A549 (cell line): ENCODE results near the gene MBOAT2. TPM values are rescaled to one million over a fixed set of nuclear protein-coding genes. Genes with fewer than 3 reads are reported as not detected.

ENCODE experiments used
- ATAC-seq, 2 experiments: fragments of 200-7000 bp in 1 of 2; fragments of >200 bp in 1 of 2; cut with Nextera tagmentation in 1 of 2; cut with Tn5 transposase in 1 of 2; 3 replicates each; pipeline versions ENCODE4 v1.8.0 to v1.9.1; 2018 to 2020; ENCODE audit warnings: mild to moderate bottlenecking in 1 of 2, moderate library complexity in 1 of 2
- CTCF ChIA-PET: fragments of 300-600 bp; sonication (Branson Sonifier 250); formaldehyde crosslinking; extraction: SDS; loops from one replicate; lab custom pipeline; 2021; ENCODE audit warnings: antibody characterized with exemption, inconsistent platforms; lab: Yijun Ruan, JAX
- POLR2A ChIA-PET: fragments of 350-600 bp; formaldehyde crosslinking; extraction: SDS; loops from one replicate; lab custom pipeline; 2021; ENCODE audit warnings: antibody characterized with exemption, inconsistent platforms; lab: Yijun Ruan, JAX
- DNase-seq, 2 experiments: peaks; one replicate each; pipeline versions ENCODE4 v3.0.0 to v3.0.0-alpha.2; 2011 to 2016; ENCODE audit warnings: low read depth in 1 of 2, low spot score in 1 of 2
- FAIRE-seq: peaks from 2 replicates; lab custom pipeline; 2011; peaks lifted over from hg19 to GRCh38; lab: Jason Lieb, UNC
- H3K27ac ChIP-seq, 2 experiments: fragments of >200 bp; sonication (Bioruptor Twin); formaldehyde crosslinking; 3 replicates each; pipeline ENCODE4 v1.5.1; 2016 to 2017
- H3K4me1 ChIP-seq: fragments of >200 bp; sonication (Bioruptor Twin); formaldehyde crosslinking; 3 replicates; pipeline ENCODE4 v1.6.1; 2016
- H3K4me2 ChIP-seq: fragments of >200 bp; sonication (Bioruptor Twin); formaldehyde crosslinking; 3 replicates; pipeline ENCODE4 v1.6.1; 2016
- H3K4me3 ChIP-seq: fragments of >200 bp; sonication (Bioruptor Twin); formaldehyde crosslinking; 3 replicates; pipeline ENCODE4 v1.5.1; 2016
- H3K9me3 ChIP-seq: fragments of >200 bp; sonication (Bioruptor Twin); formaldehyde crosslinking; 3 replicates; pipeline ENCODE4 v1.6.1; 2016
- BHLHE40 ChIP-seq: IDR thresholded peaks from 2 replicates; pipeline ENCODE4 v1.6.1; 2012; ENCODE audit warnings: low read depth, low read length, inconsistent platforms
- CBX2 ChIP-seq: fragments of 200-600 bp; sonication (generic); IDR thresholded peaks from 2 replicates; pipeline ENCODE4 v1.6.1; 2016; ENCODE audit warnings: low read depth, mild to moderate bottlenecking, borderline replicate concordance
- CBX8 ChIP-seq: fragments of 200-600 bp; sonication (generic); IDR thresholded peaks from 2 replicates; pipeline ENCODE4 v1.6.1; 2016
- CEBPB ChIP-seq, 2 experiments: fragments of >200 bp in 1 of 2; sonication (Bioruptor Twin) in 1 of 2; formaldehyde crosslinking in 1 of 2; IDR thresholded peaks; 2 replicates each; pipeline ENCODE4 v1.6.1; 2012 to 2016
- CHD2 ChIP-seq: fragments of 150-350 bp; IDR thresholded peaks from 2 replicates; pipeline ENCODE4 v1.6.1; 2014; ENCODE audit warnings: low read length; ENCODE audit not compliant: partially characterized antibody
- ESRRA ChIP-seq: fragments of 150-350 bp; IDR thresholded peaks from 2 replicates; pipeline ENCODE4 v1.6.1; 2014; ENCODE audit warnings: mild to moderate bottlenecking, low read length, borderline replicate concordance
- FOSB ChIP-seq: fragments of 250-450 bp; sonication (Bioruptor Pico); IDR thresholded peaks from 2 replicates; pipeline ENCODE4 v1.5.0; 2020; ENCODE audit warnings: mild to moderate bottlenecking, moderate library complexity
- HDAC2 ChIP-seq: fragments of 200-600 bp; sonication (generic); IDR thresholded peaks from 2 replicates; pipeline ENCODE4 v1.6.1; 2016
- HOXA7 ChIP-seq: fragments of 250-450 bp; sonication (Bioruptor Pico); IDR thresholded peaks from 2 replicates; pipeline ENCODE4 v1.5.0; 2020; ENCODE audit warnings: mild to moderate bottlenecking, moderate library complexity
- HOXB5 ChIP-seq: fragments of 250-450 bp; sonication (Bioruptor Pico); IDR thresholded peaks from 2 replicates; pipeline ENCODE4 v1.5.0; 2020; ENCODE audit warnings: mild to moderate bottlenecking, moderate library complexity
- JUNB ChIP-seq: fragments of >200 bp; sonication (Bioruptor Twin); formaldehyde crosslinking; IDR thresholded peaks from 2 replicates; pipeline ENCODE4 v1.6.1; 2016
- KDM1A ChIP-seq: fragments of 200-600 bp; sonication (generic); IDR thresholded peaks from 2 replicates; pipeline ENCODE4 v1.6.1; 2016; ENCODE audit warnings: low read depth, mild to moderate bottlenecking
- NPAS2 ChIP-seq: fragments of 250-450 bp; sonication (Bioruptor Pico); IDR thresholded peaks from 2 replicates; pipeline ENCODE4 v1.8.0; 2022; ENCODE audit warnings: mild to moderate bottlenecking, moderate library complexity, borderline replicate concordance
- NR3C1 ChIP-seq: fragments of >200 bp; sonication (Bioruptor Twin); formaldehyde crosslinking; IDR thresholded peaks from 3 replicates; pipeline ENCODE4 v1.6.1; 2017
- POLR2A ChIP-seq: IDR thresholded peaks from 2 replicates; pipeline ENCODE4 v1.6.1; 2012; ENCODE audit warnings: mild to moderate bottlenecking, low read length
- RARB ChIP-seq: fragments of 250-450 bp; sonication (Bioruptor Pico); IDR thresholded peaks from 2 replicates; pipeline ENCODE4 v1.8.0; 2021; ENCODE audit warnings: mild to moderate bottlenecking, moderate library complexity
- RCOR1 ChIP-seq: fragments of 150-350 bp; IDR thresholded peaks from 2 replicates; pipeline ENCODE4 v1.6.1; 2014; ENCODE audit warnings: antibody characterized with exemption, low read length, low read depth
- SMC3 ChIP-seq: fragments of >200 bp; sonication (Bioruptor Twin); formaldehyde crosslinking; IDR thresholded peaks from 3 replicates; pipeline ENCODE4 v1.6.1; 2018; ENCODE audit warnings: inconsistent platforms
- TP53 ChIP-seq: fragments of 250-450 bp; sonication (Bioruptor Pico); IDR thresholded peaks from 2 replicates; pipeline ENCODE4 v1.5.0; 2021; ENCODE audit warnings: mild to moderate bottlenecking, moderate library complexity
- ZFP36 ChIP-seq: fragments of 450-650 bp; IDR thresholded peaks from 2 replicates; pipeline ENCODE4 v1.6.1; 2014; ENCODE audit warnings: borderline replicate concordance; ENCODE audit not compliant: partially characterized antibody
- ZNF302 ChIP-seq: fragments of 250-450 bp; sonication (Bioruptor Pico); IDR thresholded peaks from 2 replicates; pipeline ENCODE4 v1.9.0; 2021; ENCODE audit warnings: inconsistent platforms, mild to moderate bottlenecking, moderate library complexity
- WGBS: methylation state at CpG from one replicate; pipeline ENCODE4 v1.1.6; 2017; ENCODE audit errors: missing lambda C conversion rate; 5-methylcytosine and 5-hydroxymethylcytosine counted together
- polyA plus RNA-seq, 4 experiments: library from polyadenylated mRNA; depleted of rRNA in 3 of 4; stranded (reverse); fragments of >200 nt; fragmentation: RNase III in 1 of 4; extraction: RNeasy Plus Mini Kit Qiagen cat#74134 plus additional on column Dnase treatment in 1 of 4; gene quantifications; 2 replicates in 3 of 4; 3 replicates in 1 of 4; pipeline ENCODE4 v1.2.3, GENCODE V29; 2011 to 2017
- TF ChIP-seq, protein P1 (sequence below): fragments of 250-450 bp; sonication (Bioruptor Pico); IDR thresholded peaks from 2 replicates; pipeline ENCODE4 v1.5.0; 2021; ENCODE audit warnings: mild to moderate bottlenecking, moderate library complexity, borderline replicate concordance
- TF ChIP-seq, protein P2 (sequence below): fragments of 150-350 bp; IDR thresholded peaks from 2 replicates; pipeline ENCODE4 v1.6.1; 2014; ENCODE audit warnings: low read depth, mild to moderate bottlenecking, low read length
- TF ChIP-seq, protein P3 (sequence below): IDR thresholded peaks from 2 replicates; pipeline ENCODE4 v1.6.1; 2012; ENCODE audit warnings: low read depth, borderline replicate concordance
- TF ChIP-seq, protein P4 (sequence below): fragments of >200 bp; sonication (Bioruptor Twin); formaldehyde crosslinking; IDR thresholded peaks from 3 replicates; pipeline ENCODE4 v1.6.1; 2016
- TF ChIP-seq, protein P5 (sequence below): fragments of >200 bp; sonication (Bioruptor Twin); formaldehyde crosslinking; IDR thresholded peaks from 3 replicates; pipeline ENCODE4 v1.5.1; 2016

Gene MBOAT2
- polyA plus RNA-seq, 2 of the 4 experiments (the other 2 are of a cell fraction): 33.1 to 33.3 TPM

DNA sequence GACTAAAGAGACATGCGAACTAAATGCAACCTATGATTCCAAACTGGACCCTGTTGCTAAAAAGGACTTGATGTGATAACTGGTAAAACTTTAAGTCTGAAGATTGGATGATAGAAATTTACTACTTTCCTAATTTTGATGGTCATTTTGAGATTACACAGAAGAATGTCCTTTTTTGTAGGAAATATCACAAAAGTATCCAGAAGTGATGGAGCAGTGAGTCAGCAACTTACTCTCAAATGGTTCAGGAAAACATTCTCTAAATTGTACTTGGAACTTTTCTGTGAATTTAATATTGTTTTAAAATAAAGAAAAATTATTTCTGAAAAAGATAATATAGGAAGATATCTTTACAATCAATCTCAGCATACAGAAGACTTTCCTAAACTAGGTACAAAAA is 19.9 kb downstream of the MBOAT2 start:
- Histone ChIP-seq H3K4me1 (peaks cover 22% of the 10 kb centered on the region), H3K4me2 (peak overlapping the region; percentile 8; the same call in 2 of the 3 replicates), H3K4me3 (no peak overlapping the region), H3K9me3 (no peaks in the 10 kb centered on the region), H3K27ac (peak overlapping the region; percentile 1 to 42; a peak in 3 of 6 replicates)
- FAIRE-seq (peak; percentile 51), ATAC-seq (no peak), DNase-seq (no peak)
- ChIA-PET POLR2A (no interaction called here), CTCF (no interaction called here)
- WGBS: 93% methylated on average over 1 of the region's 1 CpG
- TF ChIP-seq HOXA7 (CRISPR knock-in tag) (no peak), ESRRA (no peak), ZNF302 (CRISPR knock-in tag) (no peak), CEBPB (IDR thresholded peaks at IDR 0.05) (no peak), POLR2A (no peak)
- TF ChIP-seq, all 56 proteins: peak for 0

DNA sequence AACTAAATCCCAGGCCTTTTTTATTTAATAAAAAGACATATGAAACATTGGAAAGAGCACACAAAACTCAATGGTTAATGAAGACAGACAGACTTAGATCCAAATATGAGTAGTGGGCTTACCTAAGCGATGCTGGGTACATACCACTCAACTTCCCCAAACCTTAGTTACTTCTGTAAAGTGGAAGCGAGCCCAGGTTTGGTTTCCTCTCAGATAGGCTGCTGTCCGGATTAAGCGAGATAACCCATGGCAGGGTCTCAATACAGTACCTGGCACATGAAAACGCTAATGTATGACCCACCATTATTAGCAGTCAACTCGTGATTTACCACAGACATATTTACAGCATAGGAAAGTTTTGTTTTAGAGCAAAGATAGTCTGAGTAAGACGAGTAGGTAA is 21.6 kb downstream of the MBOAT2 start:
- Histone ChIP-seq H3K4me1 (peaks cover 17% of the 10 kb centered on the region), H3K9me3 (no peaks in the 10 kb centered on the region), H3K4me3 (no peak overlapping the region), H3K27ac (no peak overlapping the region), H3K4me2 (no peak overlapping the region)
- DNase-seq (no peak), ATAC-seq (no peak), FAIRE-seq (no peak)
- CTCF ChIA-PET: interaction anchor here (0.9 to 1.0 kb wide), 2 partner anchors 10 to 109 kb away, joined by 3 read pairs; no protein-coding TSS in a partner anchor
- POLR2A ChIA-PET: no interaction called here
- TF ChIP-seq CBX8 (no peak), RARB (no peak), HOXB5 (CRISPR knock-in tag) (no peak), CBX2 (no peak), CHD2 (no peak), ZFP36 (no peak), NR3C1 (no peak), NPAS2 (CRISPR knock-in tag) (no peak), ESRRA (no peak), BHLHE40 (no peak), RCOR1 (no peak), JUNB (no peak), SMC3 (no peak), HDAC2 (no peak), TP53 (CRISPR knock-in tag) (no peak)
- TF ChIP-seq, protein P1, sequence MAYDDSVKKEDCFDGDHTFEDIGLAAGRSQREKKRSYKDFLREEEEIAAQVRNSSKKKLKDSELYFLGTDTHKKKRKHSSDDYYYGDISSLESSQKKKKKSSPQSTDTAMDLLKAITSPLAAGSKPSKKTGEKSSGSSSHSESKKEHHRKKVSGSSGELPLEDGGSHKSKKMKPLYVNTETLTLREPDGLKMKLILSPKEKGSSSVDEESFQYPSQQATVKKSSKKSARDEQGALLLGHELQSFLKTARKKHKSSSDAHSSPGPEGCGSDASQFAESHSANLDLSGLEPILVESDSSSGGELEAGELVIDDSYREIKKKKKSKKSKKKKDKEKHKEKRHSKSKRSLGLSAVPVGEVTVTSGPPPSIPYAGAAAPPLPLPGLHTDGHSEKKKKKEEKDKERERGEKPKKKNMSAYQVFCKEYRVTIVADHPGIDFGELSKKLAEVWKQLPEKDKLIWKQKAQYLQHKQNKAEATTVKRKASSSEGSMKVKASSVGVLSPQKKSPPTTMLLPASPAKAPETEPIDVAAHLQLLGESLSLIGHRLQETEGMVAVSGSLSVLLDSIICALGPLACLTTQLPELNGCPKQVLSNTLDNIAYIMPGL: no peak
- TF ChIP-seq, protein P2, sequence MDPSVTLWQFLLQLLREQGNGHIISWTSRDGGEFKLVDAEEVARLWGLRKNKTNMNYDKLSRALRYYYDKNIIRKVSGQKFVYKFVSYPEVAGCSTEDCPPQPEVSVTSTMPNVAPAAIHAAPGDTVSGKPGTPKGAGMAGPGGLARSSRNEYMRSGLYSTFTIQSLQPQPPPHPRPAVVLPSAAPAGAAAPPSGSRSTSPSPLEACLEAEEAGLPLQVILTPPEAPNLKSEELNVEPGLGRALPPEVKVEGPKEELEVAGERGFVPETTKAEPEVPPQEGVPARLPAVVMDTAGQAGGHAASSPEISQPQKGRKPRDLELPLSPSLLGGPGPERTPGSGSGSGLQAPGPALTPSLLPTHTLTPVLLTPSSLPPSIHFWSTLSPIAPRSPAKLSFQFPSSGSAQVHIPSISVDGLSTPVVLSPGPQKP: no peak
- TF ChIP-seq, protein P3, sequence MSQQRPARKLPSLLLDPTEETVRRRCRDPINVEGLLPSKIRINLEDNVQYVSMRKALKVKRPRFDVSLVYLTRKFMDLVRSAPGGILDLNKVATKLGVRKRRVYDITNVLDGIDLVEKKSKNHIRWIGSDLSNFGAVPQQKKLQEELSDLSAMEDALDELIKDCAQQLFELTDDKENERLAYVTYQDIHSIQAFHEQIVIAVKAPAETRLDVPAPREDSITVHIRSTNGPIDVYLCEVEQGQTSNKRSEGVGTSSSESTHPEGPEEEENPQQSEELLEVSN: no peak
- 85% methylated on average over 7 of the region's 7 CpGs for WGBS

DNA sequence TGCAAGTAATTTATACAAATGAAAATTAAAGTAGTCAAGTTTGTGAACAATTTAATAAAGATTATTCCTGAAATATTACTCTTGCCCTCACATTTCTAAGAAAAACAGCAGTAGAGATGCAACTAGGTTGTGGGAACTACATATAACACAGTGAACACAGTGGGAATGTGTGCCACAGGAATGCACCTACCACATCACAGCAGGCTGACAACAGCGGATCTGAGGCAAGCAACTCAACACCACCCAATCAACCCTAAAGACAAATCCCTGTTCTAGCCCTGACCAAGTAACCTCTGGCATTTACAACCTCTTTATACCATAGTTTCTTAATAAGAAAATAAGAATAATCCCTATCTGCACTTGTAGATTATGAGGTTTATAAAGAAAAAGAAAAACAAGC is 23.4 kb downstream of the MBOAT2 start:
- TF ChIP-seq KDM1A (no peak), FOSB (no peak)
- TF ChIP-seq, protein P4, sequence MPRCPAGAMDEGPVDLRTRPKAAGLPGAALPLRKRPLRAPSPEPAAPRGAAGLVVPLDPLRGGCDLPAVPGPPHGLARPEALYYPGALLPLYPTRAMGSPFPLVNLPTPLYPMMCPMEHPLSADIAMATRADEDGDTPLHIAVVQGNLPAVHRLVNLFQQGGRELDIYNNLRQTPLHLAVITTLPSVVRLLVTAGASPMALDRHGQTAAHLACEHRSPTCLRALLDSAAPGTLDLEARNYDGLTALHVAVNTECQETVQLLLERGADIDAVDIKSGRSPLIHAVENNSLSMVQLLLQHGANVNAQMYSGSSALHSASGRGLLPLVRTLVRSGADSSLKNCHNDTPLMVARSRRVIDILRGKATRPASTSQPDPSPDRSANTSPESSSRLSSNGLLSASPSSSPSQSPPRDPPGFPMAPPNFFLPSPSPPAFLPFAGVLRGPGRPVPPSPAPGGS: no peak
- TF ChIP-seq, protein P5, sequence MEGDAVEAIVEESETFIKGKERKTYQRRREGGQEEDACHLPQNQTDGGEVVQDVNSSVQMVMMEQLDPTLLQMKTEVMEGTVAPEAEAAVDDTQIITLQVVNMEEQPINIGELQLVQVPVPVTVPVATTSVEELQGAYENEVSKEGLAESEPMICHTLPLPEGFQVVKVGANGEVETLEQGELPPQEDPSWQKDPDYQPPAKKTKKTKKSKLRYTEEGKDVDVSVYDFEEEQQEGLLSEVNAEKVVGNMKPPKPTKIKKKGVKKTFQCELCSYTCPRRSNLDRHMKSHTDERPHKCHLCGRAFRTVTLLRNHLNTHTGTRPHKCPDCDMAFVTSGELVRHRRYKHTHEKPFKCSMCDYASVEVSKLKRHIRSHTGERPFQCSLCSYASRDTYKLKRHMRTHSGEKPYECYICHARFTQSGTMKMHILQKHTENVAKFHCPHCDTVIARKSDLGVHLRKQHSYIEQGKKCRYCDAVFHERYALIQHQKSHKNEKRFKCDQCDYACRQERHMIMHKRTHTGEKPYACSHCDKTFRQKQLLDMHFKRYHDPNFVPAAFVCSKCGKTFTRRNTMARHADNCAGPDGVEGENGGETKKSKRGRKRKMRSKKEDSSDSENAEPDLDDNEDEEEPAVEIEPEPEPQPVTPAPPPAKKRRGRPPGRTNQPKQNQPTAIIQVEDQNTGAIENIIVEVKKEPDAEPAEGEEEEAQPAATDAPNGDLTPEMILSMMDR: no peak
- POLR2A ChIA-PET: no interaction called here
- FAIRE-seq (no peak), ATAC-seq (no peak), DNase-seq (no peak)
- Histone ChIP-seq H3K9me3 (no peaks in the 10 kb centered on the region), H3K4me3 (no peak overlapping the region), H3K27ac (no peak overlapping the region), H3K4me1 (peaks cover 17% of the 10 kb centered on the region), H3K4me2 (no peak overlapping the region)
- CTCF ChIA-PET: interaction anchor here (1.1 kb wide), 2 partner anchors 20 to 162 kb away, joined by 3 read pairs; no protein-coding TSS in a partner anchor
- WGBS: 96% methylated on average over 1 of the region's 1 CpG
